Muscle of leg (tissue), 11 donors: Measurements from ENCODE around the gene STAC3. TPM values are rescaled to one million over a fixed set of nuclear protein-coding genes. Genes with fewer than 3 reads are reported as not detected.

Source experiments
- DNase-seq: peaks from one replicate; pipeline ENCODE4 v3.0.0; 2013
- H3K27ac ChIP-seq: one replicate; pipeline ENCODE4 v1.5.1; 2013; ENCODE audit warnings: mild to moderate bottlenecking, low read length, control low read depth
- H3K27me3 ChIP-seq: one replicate; pipeline ENCODE4 v1.6.1; 2013; ENCODE audit warnings: low read length; ENCODE audit not compliant: control insufficient read depth, insufficient read depth
- H3K36me3 ChIP-seq: one replicate; pipeline ENCODE4 v1.6.1; 2013; ENCODE audit warnings: low read length; ENCODE audit not compliant: control insufficient read depth, insufficient read depth
- H3K4me1 ChIP-seq: one replicate; pipeline ENCODE4 v1.6.1; 2013; ENCODE audit warnings: low read length; ENCODE audit not compliant: control insufficient read depth, insufficient read depth
- H3K4me3 ChIP-seq: one replicate; pipeline ENCODE4 v1.5.1; 2013; ENCODE audit warnings: low read length, control low read depth
- H3K9me3 ChIP-seq: replicated peaks from 2 replicates; pipeline ENCODE4 v1.6.1; 2013; ENCODE audit warnings: low read depth, low read length; ENCODE audit not compliant: control insufficient read depth
- WGBS: methylation state at CpG from one replicate; pipeline ENCODE4 v1.1.5; 2013; ENCODE audit warnings: missing lambda C conversion rate; ENCODE audit not compliant: insufficient coverage; 5-methylcytosine and 5-hydroxymethylcytosine counted together
- polyA plus RNA-seq, 8 donors: library from polyadenylated mRNA; unstranded; fragments of 120-200 nt; gene quantifications; one replicate each; pipeline versions ENCODE4 v1.2.1 to v1.2.3, GENCODE V29; 2013; ENCODE audit warnings: inconsistent platforms in 1 of 8, low replicate concordance in 1 of 8; ENCODE audit not compliant: insufficient read length in 8 of 8, insufficient read depth in 1 of 8
- total RNA-seq: library from RNA; stranded (reverse); fragments of 120-200 nt; gene quantifications from one replicate; pipeline ENCODE4 v1.2.4, GENCODE V29; 2013

The STAC3 gene
- total and polyA plus RNA-seq, 9 donors: 202 to 499 (median 426) TPM

DNA sequence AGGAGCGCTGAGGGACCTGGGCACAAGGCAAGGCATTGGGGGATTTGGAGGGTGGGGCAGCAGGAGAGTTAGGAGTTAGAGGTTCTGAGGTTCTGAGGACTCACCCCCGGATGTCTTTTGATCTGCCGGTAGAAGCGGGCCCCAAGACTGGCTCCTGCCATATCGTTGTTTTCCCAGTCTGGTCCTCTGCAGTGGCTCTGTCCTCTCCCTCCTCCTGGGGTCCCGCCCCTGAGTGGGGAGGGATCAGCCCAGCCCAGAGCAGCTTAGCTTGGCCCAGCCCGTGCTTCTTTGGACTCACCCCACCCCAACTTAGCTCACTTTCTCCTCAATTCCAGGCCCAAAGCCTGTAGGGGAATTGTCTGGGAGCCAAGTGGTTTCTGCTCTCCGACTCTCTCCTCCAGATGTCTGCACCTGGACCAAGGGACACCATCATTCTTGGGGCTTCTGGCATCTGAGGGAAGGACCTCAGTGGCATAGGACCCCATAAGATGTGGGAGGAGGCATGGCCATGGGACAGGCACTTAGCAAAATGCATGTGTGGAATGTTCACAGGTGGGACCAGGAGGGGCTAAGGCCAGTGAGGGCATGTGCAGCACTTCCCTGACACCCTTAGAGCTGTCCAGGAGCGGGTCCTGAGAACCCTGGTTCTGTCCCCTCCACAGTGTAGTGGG, 13.9 kb downstream of the STAC3 start:
- DNase-seq: peak; percentile 71
- H3K9me3 ChIP-seq: no peaks in the 10 kb centered on the region
- peaks cover 35% of the 10 kb centered on the region for H3K36me3 ChIP-seq
- WGBS: 7% methylated on average over 3 of the region's 9 CpGs
- peak overlapping the region; percentile 15 for H3K4me3 ChIP-seq
- peaks cover 74% of the 10 kb centered on the region for H3K27me3 ChIP-seq
- peaks cover 73% of the 10 kb centered on the region for H3K4me1 ChIP-seq
- H3K27ac ChIP-seq: no peak overlapping the region

DNA sequence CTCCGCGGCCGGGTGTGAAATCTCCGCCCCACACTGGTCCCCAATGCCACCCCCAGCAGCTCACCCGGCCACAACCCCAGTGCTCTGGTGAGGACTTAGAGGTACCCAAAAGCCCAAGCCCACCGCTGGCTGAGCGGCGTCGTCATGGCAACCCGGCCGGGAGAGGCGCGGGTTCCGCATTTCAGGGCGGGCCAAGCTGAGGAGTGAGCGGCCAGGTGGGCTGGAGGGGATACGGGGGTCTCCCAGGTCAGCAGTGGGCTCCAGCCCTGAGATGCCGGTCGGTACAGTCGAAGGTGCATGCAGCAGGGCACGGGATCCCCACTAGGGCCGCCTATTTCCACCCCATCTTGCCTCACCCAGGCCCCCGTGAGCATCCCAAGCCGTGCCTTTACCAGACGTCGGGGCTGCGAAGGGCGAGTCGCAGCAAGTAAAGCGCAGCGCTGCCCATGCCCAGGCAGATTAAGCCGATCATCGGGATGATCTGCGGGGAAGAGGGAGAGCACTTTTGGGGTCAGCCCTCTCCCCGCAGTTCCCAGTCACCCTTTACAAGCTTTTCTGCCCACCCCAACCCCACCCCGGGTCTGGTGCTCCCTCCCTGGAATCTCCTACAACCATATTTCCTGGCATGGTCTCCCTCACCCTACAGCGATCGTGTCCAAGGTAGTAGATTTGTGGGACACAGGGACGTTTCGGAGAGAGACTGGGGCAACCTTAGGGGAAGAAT, 14.6 kb downstream of the STAC3 start:
- H3K4me3 ChIP-seq: peak overlapping the region; percentile 15
- no peak overlapping the region for H3K27ac ChIP-seq
- no peaks in the 10 kb centered on the region for H3K9me3 ChIP-seq
- peaks cover 66% of the 10 kb centered on the region for H3K4me1 ChIP-seq
- WGBS: 11% methylated on average over 32 of the region's 40 CpGs
- no peak for DNase-seq
- peaks cover 67% of the 10 kb centered on the region for H3K27me3 ChIP-seq
- H3K36me3 ChIP-seq: peaks cover 41% of the 10 kb centered on the region

DNA sequence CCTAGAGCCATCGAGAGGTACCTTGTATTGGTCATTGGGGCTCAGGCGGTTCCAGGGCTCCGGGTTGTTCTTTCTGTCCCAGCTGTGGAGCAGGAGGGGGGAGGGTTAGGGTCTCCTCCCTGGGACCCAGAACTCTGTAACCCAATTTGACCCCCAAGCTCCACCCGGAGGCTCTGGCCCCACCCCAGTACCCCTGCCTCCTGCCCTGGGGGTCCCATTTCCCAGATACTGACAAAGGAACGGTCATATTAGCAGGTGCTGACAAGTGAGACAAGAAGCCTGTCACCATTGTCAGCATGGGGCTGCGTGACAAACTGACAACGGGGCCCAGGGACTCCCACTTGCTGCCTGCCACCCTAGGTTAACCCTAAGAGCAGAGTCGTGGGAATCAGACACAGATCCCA, 15.3 kb downstream of the STAC3 start:
- WGBS: 33% methylated on average over 5 of the region's 8 CpGs
- DNase-seq: no peak
- Histone ChIP-seq H3K4me3 (peak overlapping the region; percentile 15), H3K36me3 (peaks cover 46% of the 10 kb centered on the region), H3K9me3 (no peaks in the 10 kb centered on the region), H3K27me3 (peaks cover 60% of the 10 kb centered on the region), H3K4me1 (peaks cover 65% of the 10 kb centered on the region), H3K27ac (peak overlapping the region; percentile 13)

DNA sequence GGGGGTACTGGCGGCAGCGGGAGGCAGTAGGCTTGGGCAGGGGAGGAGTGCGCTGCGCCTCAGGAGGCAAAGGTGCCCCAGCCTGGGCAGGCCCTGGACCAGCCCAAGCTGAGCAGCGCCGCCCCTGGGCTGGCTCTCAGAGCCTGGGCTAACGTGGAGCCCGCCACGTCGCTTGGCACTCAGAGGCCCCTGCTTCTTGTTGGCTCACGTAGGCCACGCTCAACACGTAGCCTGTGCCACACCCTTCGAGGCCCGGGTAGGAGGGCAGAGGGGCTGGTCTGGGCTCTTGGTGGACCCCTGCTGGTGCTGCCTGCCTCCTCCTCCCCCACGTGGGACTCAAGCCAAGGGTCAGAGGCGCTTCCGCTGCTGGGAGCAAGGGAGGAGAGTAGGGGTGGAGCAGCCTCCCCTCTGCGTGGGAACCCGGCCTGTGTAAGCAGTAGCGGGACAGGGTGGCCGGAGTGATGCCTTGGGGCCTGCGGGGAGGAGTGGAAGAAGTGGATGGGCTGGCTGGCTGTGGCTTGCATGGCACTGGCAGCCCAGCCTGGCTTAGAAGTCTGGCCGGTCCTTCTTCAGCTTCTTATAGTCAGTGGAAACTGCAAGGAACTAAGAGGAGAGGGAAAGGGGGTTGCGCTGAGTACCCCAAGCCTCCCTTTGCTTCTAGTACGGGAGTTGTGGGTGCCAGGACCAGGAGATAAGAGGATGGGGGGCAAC, 15.8 kb downstream of the STAC3 start:
- 58% methylated on average over 18 of the region's 26 CpGs for WGBS
- DNase-seq: no peak
- no peaks in the 10 kb centered on the region for H3K9me3 ChIP-seq
- peaks cover 65% of the 10 kb centered on the region for H3K4me1 ChIP-seq
- peaks cover 55% of the 10 kb centered on the region for H3K27me3 ChIP-seq
- H3K4me3 ChIP-seq: peak overlapping the region; percentile 15
- peaks cover 46% of the 10 kb centered on the region for H3K36me3 ChIP-seq
- H3K27ac ChIP-seq: peak overlapping the region; percentile 13

DNA sequence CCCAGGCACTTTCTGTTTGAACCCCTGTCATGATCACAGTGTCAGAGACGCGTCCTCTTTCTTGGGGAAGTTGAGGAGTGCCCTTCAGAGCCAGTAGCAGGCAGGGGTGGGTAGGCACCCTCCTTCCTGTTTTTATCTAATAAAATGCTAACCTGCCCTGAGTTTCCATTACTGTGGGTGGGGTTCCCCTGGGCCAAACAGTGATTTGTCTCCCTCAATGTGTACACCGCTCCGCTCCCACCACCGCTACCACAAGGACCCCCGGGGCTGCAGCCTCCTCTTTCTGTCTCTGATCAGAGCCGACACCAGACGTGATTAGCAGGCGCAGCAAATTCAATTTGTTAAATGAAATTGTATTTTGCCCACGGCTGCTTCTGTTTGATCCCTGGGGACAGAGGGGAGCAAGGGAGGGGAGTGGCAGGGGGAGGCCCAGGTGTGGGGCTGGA, 16.4 kb downstream of the STAC3 start:
- no peak for DNase-seq
- Histone ChIP-seq H3K27me3 (peaks cover 49% of the 10 kb centered on the region), H3K27ac (no peak overlapping the region), H3K9me3 (no peaks in the 10 kb centered on the region), H3K36me3 (peaks cover 46% of the 10 kb centered on the region), H3K4me3 (no peak overlapping the region), H3K4me1 (peaks cover 64% of the 10 kb centered on the region)
- WGBS: 47% methylated on average over 5 of the region's 10 CpGs

DNA sequence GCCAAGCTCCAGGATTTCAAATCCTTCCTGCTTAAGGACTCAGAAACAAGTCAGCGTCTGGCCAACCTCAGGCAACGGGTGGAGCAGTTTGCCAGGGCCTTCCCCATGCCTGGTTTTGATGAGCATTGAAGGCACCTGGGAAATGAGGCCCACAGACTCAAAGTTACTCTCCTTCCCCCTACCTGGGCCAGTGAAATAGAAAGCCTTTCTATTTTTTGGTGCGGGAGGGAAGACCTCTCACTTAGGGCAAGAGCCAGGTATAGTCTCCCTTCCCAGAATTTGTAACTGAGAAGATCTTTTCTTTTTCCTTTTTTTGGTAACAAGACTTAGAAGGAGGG, 16.8 kb downstream of the STAC3 start:
- Histone ChIP-seq H3K36me3 (peaks cover 46% of the 10 kb centered on the region), H3K9me3 (no peaks in the 10 kb centered on the region), H3K4me3 (no peak overlapping the region), H3K27me3 (peaks cover 45% of the 10 kb centered on the region), H3K27ac (peak overlapping the region; percentile 13), H3K4me1 (peaks cover 62% of the 10 kb centered on the region)
- WGBS: 63% methylated on average over 2 of the region's 3 CpGs
- DNase-seq: no peak

DNA sequence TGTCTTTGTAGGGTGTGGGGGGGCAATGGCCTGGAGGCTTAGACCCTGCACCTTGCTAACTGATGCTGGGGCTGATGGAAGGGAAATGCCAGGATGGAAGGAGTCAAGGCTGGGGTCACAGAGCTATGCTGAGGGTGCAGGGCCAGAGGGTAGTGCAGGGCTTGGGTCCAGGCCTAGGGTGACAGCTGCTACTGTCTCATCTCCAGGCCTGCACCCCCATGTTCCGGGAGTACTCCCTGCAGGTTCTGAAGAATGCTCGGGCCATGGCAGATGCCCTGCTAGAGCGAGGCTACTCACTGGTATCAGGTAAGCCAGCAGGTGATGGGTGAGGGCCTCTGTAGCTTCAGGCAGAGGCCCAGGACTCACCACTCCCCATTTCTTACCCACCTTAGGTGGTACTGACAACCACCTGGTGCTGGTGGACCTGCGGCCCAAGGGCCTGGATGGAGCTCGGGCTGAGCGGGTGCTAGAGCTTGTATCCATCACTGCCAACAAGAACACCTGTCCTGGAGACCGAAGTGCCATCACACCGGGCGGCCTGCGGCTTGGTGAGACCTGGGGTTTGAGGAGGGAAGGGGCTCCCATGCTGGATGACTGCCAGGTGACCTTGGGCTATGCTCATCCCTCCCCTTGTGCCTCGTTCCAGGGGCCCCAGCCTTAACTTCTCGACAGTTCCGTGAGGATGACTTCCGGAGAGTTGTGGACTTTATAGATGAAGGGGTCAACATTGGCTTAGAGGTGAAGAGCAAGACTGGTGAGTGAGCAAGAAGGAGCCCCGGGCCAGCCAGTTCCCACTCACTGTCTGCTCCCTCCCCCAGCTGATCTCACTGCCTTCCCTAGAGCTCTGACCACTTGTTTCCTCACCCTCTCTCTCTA, 17.4 kb downstream of the STAC3 start:
- peaks cover 39% of the 10 kb centered on the region for H3K27me3 ChIP-seq
- peaks cover 46% of the 10 kb centered on the region for H3K36me3 ChIP-seq
- WGBS: 76% methylated on average over 3 of the region's 15 CpGs
- H3K9me3 ChIP-seq: no peaks in the 10 kb centered on the region
- no peak for DNase-seq
- peak overlapping the region; percentile 13 for H3K27ac ChIP-seq
- H3K4me3 ChIP-seq: no peak overlapping the region
- H3K4me1 ChIP-seq: peaks cover 60% of the 10 kb centered on the region

DNA sequence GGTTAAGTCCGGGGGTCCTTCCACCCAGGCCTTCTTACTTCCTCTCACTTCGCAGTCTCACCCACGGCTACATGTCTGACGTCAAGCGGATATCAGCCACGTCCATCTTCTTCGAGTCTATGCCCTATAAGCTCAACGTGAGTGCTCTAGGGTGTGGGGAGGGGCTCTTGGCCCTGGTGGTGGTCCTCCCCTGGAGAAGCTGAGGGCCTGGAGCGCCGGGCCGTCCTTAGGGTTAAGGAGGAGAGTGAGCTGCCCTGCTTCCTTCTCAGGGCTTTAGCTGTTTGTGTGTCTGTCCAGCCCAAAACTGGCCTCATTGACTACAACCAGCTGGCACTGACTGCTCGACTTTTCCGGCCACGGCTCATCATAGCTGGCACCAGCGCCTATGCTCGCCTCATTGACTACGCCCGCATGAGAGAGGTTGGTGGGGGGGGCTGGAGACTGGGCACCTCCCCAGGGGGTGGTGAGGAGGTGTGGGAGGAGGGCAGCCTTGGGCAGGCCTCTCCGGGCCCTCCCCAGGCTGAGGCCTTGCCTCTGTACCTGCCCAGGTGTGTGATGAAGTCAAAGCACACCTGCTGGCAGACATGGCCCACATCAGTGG, 18.7 kb downstream of the STAC3 start:
- H3K27ac ChIP-seq: no peak overlapping the region
- H3K4me1 ChIP-seq: peaks cover 51% of the 10 kb centered on the region
- DNase-seq: no peak
- H3K9me3 ChIP-seq: no peaks in the 10 kb centered on the region
- H3K27me3 ChIP-seq: peaks cover 36% of the 10 kb centered on the region
- no peak overlapping the region for H3K4me3 ChIP-seq
- peaks cover 46% of the 10 kb centered on the region for H3K36me3 ChIP-seq
- WGBS: 94% methylated on average over 14 of the region's 19 CpGs

DNA sequence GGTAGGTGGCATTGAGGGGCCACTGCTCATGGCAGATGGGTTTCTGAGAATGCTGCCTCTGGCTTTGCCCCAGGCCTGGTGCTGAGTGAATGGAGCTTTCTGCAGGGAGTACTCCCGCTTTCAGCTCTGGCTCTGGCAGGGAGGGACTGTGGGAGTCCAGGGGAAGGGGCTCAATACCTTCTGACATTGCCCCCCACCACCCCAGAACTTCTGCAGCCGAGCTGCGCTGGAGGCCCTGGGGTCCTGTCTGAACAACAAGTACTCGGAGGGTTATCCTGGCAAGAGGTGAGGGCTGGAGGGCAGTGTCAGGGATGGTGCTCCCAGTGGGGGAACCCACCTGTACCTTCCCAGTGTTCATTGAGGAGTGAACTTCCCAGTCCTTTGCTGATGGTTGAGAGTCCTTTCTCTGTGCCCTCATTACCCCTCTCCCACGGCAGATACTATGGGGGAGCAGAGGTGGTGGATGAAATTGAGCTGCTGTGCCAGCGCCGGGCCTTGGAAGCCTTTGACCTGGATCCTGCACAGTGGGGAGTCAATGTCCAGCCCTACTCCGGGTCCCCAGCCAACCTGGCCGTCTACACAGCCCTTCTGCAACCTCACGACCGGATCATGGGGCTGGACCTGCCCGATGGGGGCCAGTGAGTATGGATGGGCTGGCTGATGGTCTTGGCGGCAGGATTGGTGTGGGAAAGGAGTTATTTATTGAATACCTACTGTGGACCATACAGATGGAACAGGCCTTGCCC, 19.5 kb downstream of the STAC3 start:
- 93% methylated on average over 5 of the region's 13 CpGs for WGBS
- peaks cover 36% of the 10 kb centered on the region for H3K27me3 ChIP-seq
- no peak overlapping the region for H3K27ac ChIP-seq
- H3K4me1 ChIP-seq: peaks cover 47% of the 10 kb centered on the region
- no peak overlapping the region for H3K4me3 ChIP-seq
- no peaks in the 10 kb centered on the region for H3K9me3 ChIP-seq
- H3K36me3 ChIP-seq: peaks cover 46% of the 10 kb centered on the region
- no peak for DNase-seq
